SJSA1 (cell line): ENCODE measurements around the gene PRRX1. TPM values are rescaled to one million over a fixed set of nuclear protein-coding genes. Genes with fewer than 3 reads are reported as not detected.

ENCODE experiments used
- DNase-seq, 2 experiments: peaks; one replicate each; pipeline ENCODE4 v3.0.0-alpha.2; 2015 to 2020; ENCODE audit warnings: low spot score in 2 of 2, low read depth in 1 of 2
- H3K27ac ChIP-seq: fragments of 250-450 bp; sonication (Bioruptor Pico); 2 replicates; pipeline ENCODE4 v1.5.1; 2020; ENCODE audit warnings: mild to moderate bottlenecking, moderate library complexity
- H3K27me3 ChIP-seq: fragments of 250-450 bp; sonication (Bioruptor Pico); replicated peaks from 2 replicates; pipeline ENCODE4 v1.5.1; 2020; ENCODE audit warnings: mild to moderate bottlenecking, moderate library complexity
- H3K36me3 ChIP-seq: fragments of 250-450 bp; sonication (Bioruptor Pico); 2 replicates; pipeline ENCODE4 v1.5.1; 2020; ENCODE audit warnings: mild to moderate bottlenecking
- H3K4me1 ChIP-seq: fragments of 250-450 bp; sonication (Bioruptor Pico); replicated peaks from 2 replicates; pipeline ENCODE4 v1.6.1; 2021; ENCODE audit warnings: mild to moderate bottlenecking
- H3K4me3 ChIP-seq: fragments of 250-450 bp; sonication (Bioruptor Pico); 2 replicates; pipeline ENCODE4 v1.5.1; 2020; ENCODE audit warnings: mild to moderate bottlenecking
- H3K9me3 ChIP-seq: fragments of 250-450 bp; sonication (Bioruptor Pico); replicated peaks from 2 replicates; pipeline ENCODE4 v1.5.1; 2020; ENCODE audit warnings: mild to moderate bottlenecking
- total RNA-seq: library from RNA; depleted of rRNA; stranded (reverse); fragments of >200 nt; shearing (Covaris generic); gene quantifications from 2 replicates; pipeline ENCODE4 v1.2.3, GENCODE V29; 2014

PRRX1 gene
- total RNA-seq, 1 experiment from 2014 or later: 1.6 TPM

GRCh38 chr1:170731566-170732251 is 67.8 kb downstream of the PRRX1 start:
- H3K9me3 ChIP-seq: no peaks in the 10 kb centered on the region
- no peak overlapping the region for H3K4me3 ChIP-seq
- no peaks in the 10 kb centered on the region for H3K4me1 ChIP-seq
- no peak for DNase-seq
- no peak overlapping the region for H3K27ac ChIP-seq
- H3K36me3 ChIP-seq: no peaks in the 10 kb centered on the region
- no peaks in the 10 kb centered on the region for H3K27me3 ChIP-seq

GRCh38 chr1:170732252-170732588 is 68.3 kb downstream of the PRRX1 start:
- Histone ChIP-seq H3K4me1 (no peaks in the 10 kb centered on the region), H3K27me3 (no peaks in the 10 kb centered on the region), H3K9me3 (no peaks in the 10 kb centered on the region), H3K36me3 (no peaks in the 10 kb centered on the region), H3K27ac (no peak overlapping the region), H3K4me3 (no peak overlapping the region)
- DNase-seq: no peak

- no peaks in the 10 kb centered on the region for H3K4me1 ChIP-seq
- no peak for DNase-seq
- no peak overlapping the region for H3K27ac ChIP-seq
- H3K36me3 ChIP-seq: no peaks in the 10 kb centered on the region
- H3K4me3 ChIP-seq: no peak overlapping the region
- no peaks in the 10 kb centered on the region for H3K27me3 ChIP-seq
- no peaks in the 10 kb centered on the region for H3K9me3 ChIP-seq
Observed at GRCh38 chr1:170734412-170735175, 70.7 kb downstream of the PRRX1 start.

GRCh38 chr1:170735366-170736263 is 71.7 kb downstream of the PRRX1 start:
- no peak overlapping the region for H3K4me3 ChIP-seq
- no peaks in the 10 kb centered on the region for H3K36me3 ChIP-seq
- H3K27ac ChIP-seq: no peak overlapping the region
- DNase-seq: no peak
- no peaks in the 10 kb centered on the region for H3K27me3 ChIP-seq
- no peaks in the 10 kb centered on the region for H3K4me1 ChIP-seq
- H3K9me3 ChIP-seq: no peaks in the 10 kb centered on the region

- Histone ChIP-seq H3K9me3 (no peaks in the 10 kb centered on the region), H3K27me3 (no peaks in the 10 kb centered on the region), H3K36me3 (no peaks in the 10 kb centered on the region), H3K27ac (no peak overlapping the region), H3K4me1 (no peaks in the 10 kb centered on the region), H3K4me3 (no peak overlapping the region)
- no peak for DNase-seq
Observed at GRCh38 chr1:170739803-170740202, 75.9 kb downstream of the PRRX1 start.

- DNase-seq: no peak
Observed at GRCh38 chr1:170741678-170742077, 77.7 kb downstream of the PRRX1 start.

GRCh38 chr1:170742600-170742999 is 78.7 kb downstream of the PRRX1 start:
- Histone ChIP-seq H3K4me3 (no peak overlapping the region), H3K4me1 (no peaks in the 10 kb centered on the region), H3K36me3 (no peaks in the 10 kb centered on the region), H3K27me3 (no peaks in the 10 kb centered on the region), H3K9me3 (no peaks in the 10 kb centered on the region), H3K27ac (no peak overlapping the region)
- DNase-seq: no peak

More at GRCh38 chr1:170741678-170742077, 77.7 kb downstream of the PRRX1 start:
- Histone ChIP-seq H3K4me1 (no peaks in the 10 kb centered on the region), H3K27me3 (no peaks in the 10 kb centered on the region), H3K36me3 (no peaks in the 10 kb centered on the region), H3K4me3 (no peak overlapping the region), H3K9me3 (no peaks in the 10 kb centered on the region), H3K27ac (no peak overlapping the region)

GRCh38 chr1:170743083-170743482 is 79.2 kb downstream of the PRRX1 start:
- no peak overlapping the region for H3K27ac ChIP-seq
- H3K4me1 ChIP-seq: no peaks in the 10 kb centered on the region
- H3K27me3 ChIP-seq: no peaks in the 10 kb centered on the region
- H3K4me3 ChIP-seq: no peak overlapping the region
- no peak for DNase-seq
- H3K36me3 ChIP-seq: no peaks in the 10 kb centered on the region
- H3K9me3 ChIP-seq: no peaks in the 10 kb centered on the region

- Histone ChIP-seq H3K27me3 (no peaks in the 10 kb centered on the region), H3K36me3 (no peaks in the 10 kb centered on the region), H3K9me3 (no peaks in the 10 kb centered on the region), H3K4me3 (no peak overlapping the region), H3K4me1 (no peaks in the 10 kb centered on the region), H3K27ac (no peak overlapping the region)
- DNase-seq: no peak
Observed at GRCh38 chr1:170749549-170749948, 85.6 kb downstream of the PRRX1 start.

GRCh38 chr1:170749959-170750358 is 86.0 kb downstream of the PRRX1 start:
- Histone ChIP-seq H3K36me3 (no peaks in the 10 kb centered on the region), H3K9me3 (no peaks in the 10 kb centered on the region), H3K4me1 (no peaks in the 10 kb centered on the region), H3K27me3 (no peaks in the 10 kb centered on the region), H3K27ac (no peak overlapping the region), H3K4me3 (no peak overlapping the region)
- DNase-seq: no peak

GRCh38 chr1:170755795-170756194 is 91.9 kb downstream of the PRRX1 start:
- no peaks in the 10 kb centered on the region for H3K9me3 ChIP-seq
- H3K36me3 ChIP-seq: no peaks in the 10 kb centered on the region

GRCh38 chr1:170758992-170759391 is 95.1 kb downstream of the PRRX1 start:
- Histone ChIP-seq H3K27ac (no peak overlapping the region), H3K9me3 (no peaks in the 10 kb centered on the region), H3K4me3 (no peak overlapping the region), H3K36me3 (no peaks in the 10 kb centered on the region), H3K27me3 (no peaks in the 10 kb centered on the region), H3K4me1 (no peaks in the 10 kb centered on the region)
- DNase-seq: no peak

More at GRCh38 chr1:170755795-170756194, 91.9 kb downstream of the PRRX1 start:
- Histone ChIP-seq H3K4me1 (no peaks in the 10 kb centered on the region), H3K27ac (no peak overlapping the region), H3K27me3 (no peaks in the 10 kb centered on the region), H3K4me3 (no peak overlapping the region)
- no peak for DNase-seq

GRCh38 chr1:170765279-170765678 is 101.3 kb downstream of the PRRX1 start:
- no peak overlapping the region for H3K4me3 ChIP-seq
- H3K9me3 ChIP-seq: no peaks in the 10 kb centered on the region
- no peaks in the 10 kb centered on the region for H3K4me1 ChIP-seq
- no peak overlapping the region for H3K27ac ChIP-seq
- H3K27me3 ChIP-seq: no peaks in the 10 kb centered on the region
- H3K36me3 ChIP-seq: no peaks in the 10 kb centered on the region
- no peak for DNase-seq
